Measurements from ENCODE around the gene TADA2A. TPM values are rescaled to one million over a fixed set of nuclear protein-coding genes. Genes with fewer than 3 reads are reported as not detected.

The TADA2A gene
- total RNA-seq, 1 experiment from 2014 or later: 11.4 TPM

DNA sequence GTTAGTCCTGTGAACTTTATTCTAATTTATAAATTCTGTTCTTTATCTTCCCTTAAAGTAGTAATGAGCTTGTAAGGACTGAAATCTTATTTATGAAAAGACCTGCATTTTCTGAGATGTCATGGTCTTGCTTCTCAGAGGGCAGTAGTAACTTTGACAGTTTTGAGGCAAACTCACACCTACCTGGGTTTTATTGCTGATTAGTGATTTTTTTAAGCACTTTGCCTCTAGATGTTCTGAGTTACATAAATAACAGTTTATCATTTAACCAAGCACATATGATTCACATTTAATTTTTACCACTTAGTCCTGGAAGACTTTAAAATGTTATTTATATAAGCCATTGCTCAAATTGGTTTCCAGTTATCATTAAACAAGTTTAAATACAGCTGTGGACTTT, 93.7 kb downstream of the TADA2A start:
- Histone ChIP-seq H3K36me3 (ENCODE audit: control insufficient read depth, insufficient read depth, low read length) (no peaks in the 10 kb centered on the region), H3K4me1 (ENCODE audit: control insufficient read depth, insufficient read depth, low read length) (peaks cover under 1% of the 10 kb centered on the region), H3K27ac (ENCODE audit: low read length) (no peak overlapping the region), H3K27me3 (ENCODE audit: control insufficient read depth, insufficient read depth, low read length) (no peaks in the 10 kb centered on the region), H3K9me3 (ENCODE audit: control insufficient read depth, insufficient read depth, low read depth, low read length) (no peaks in the 10 kb centered on the region), H3K4me3 (ENCODE audit: low read depth in 2 of 2, low read length in 2 of 2) (no peak overlapping the region)
- ChIA-PET POLR2A (no interaction called here), CTCF (no interaction called here)
- TF ChIP-seq CTCF (IDR thresholded peaks at IDR 0.05) (no peak), POLR2AphosphoS5 (IDR thresholded peaks at IDR 0.05; ENCODE audit: low read depth, low read length) (no peak)
- in situ Hi-C loops (cut with HindIII; ENCODE audit: low pct_unique_long_range_greater_than_20kb, low sequenced_read_pairs): no loop called here
- intact Hi-C loops (cut with micrococcal nuclease; ENCODE audit: unreplicated experiment): loop anchor here (10.0 kb wide), 1 partner anchor 64 kb away; no protein-coding TSS in a partner anchor
- ATAC-seq (no peak), DNase-seq (ENCODE audit: low read depth, low spot score) (no peak)
- no TSS peak for BruUV-seq (replicated peaks)

GRCh38 chr17:37502009-37502936, 95.6 kb downstream of the TADA2A start:
- CTCF ChIA-PET: no interaction called here
- TF ChIP-seq POLR2AphosphoS5 (IDR thresholded peaks at IDR 0.05; ENCODE audit: low read depth, low read length) (no peak), CTCF (IDR thresholded peaks at IDR 0.05) (no peak), SIN3A (IDR thresholded peaks at IDR 0.05; ENCODE audit: borderline replicate concordance, insufficient read depth, low read depth, low read length) (no peak), TCF7L2 (IDR thresholded peaks at IDR 0.05; ENCODE audit: low read depth, low read length) (no peak), REST (IDR thresholded peaks at IDR 0.05; ENCODE audit: insufficient read depth in 1 of 2, low read depth in 2 of 2, low read length in 1 of 2) (no peak)
- H3K4me3 ChIP-seq (ENCODE audit: low read depth in 2 of 2, low read length in 2 of 2): no peak overlapping the region
- H3K36me3 ChIP-seq (ENCODE audit: control insufficient read depth, insufficient read depth, low read length): no peaks in the 10 kb centered on the region
- POLR2A ChIA-PET: no interaction called here
- no peaks in the 10 kb centered on the region for H3K27me3 ChIP-seq (ENCODE audit: control insufficient read depth, insufficient read depth, low read length)
- intact Hi-C loops (cut with micrococcal nuclease; ENCODE audit: unreplicated experiment): loop anchor here (10.0 kb wide), 1 partner anchor 63 kb away; no protein-coding TSS in a partner anchor
- H3K9me3 ChIP-seq (ENCODE audit: control insufficient read depth, insufficient read depth, low read depth, low read length): no peaks in the 10 kb centered on the region
- no TSS peak for BruUV-seq (replicated peaks)
- DNase-seq (ENCODE audit: low read depth, low spot score): no peak
- H3K4me1 ChIP-seq (ENCODE audit: control insufficient read depth, insufficient read depth, low read length): no peaks in the 10 kb centered on the region; the same call in 1 of the 2 replicates
- in situ Hi-C loops (cut with HindIII; ENCODE audit: low pct_unique_long_range_greater_than_20kb, low sequenced_read_pairs): no loop called here
- no peak for ATAC-seq
- H3K27ac ChIP-seq (ENCODE audit: low read length): no peak overlapping the region
